ENCODE data around the gene MMP25.

Gene MMP25

DNA sequence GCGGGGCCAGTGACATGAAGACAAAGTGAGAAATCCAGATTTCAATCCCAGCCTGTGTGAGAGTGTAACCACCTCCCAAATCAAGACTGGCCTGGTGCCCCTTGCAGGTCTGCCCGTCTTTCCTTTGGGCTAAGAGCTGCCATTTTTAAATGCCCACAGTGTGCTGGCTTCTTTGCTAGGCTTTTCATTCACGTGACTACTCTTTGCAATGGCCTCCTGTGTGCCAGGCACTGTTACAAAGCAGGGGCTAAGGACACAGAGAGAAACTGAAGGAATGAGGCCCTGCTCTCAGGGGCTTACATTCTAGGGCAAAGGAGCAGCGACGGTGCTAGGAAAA, 53.0 kb downstream of the MMP25 start:
- Mint-ChIP-seq H3K9me3 (no peaks in the 10 kb centered on the region), H3K27me3 (no peaks in the 10 kb centered on the region), H3K27ac (no peak overlapping the region), H3K4me1 (peaks cover 64% of the 10 kb centered on the region), H3K4me3 (no peak overlapping the region), H3K36me3 (no peaks in the 10 kb centered on the region)

DNA sequence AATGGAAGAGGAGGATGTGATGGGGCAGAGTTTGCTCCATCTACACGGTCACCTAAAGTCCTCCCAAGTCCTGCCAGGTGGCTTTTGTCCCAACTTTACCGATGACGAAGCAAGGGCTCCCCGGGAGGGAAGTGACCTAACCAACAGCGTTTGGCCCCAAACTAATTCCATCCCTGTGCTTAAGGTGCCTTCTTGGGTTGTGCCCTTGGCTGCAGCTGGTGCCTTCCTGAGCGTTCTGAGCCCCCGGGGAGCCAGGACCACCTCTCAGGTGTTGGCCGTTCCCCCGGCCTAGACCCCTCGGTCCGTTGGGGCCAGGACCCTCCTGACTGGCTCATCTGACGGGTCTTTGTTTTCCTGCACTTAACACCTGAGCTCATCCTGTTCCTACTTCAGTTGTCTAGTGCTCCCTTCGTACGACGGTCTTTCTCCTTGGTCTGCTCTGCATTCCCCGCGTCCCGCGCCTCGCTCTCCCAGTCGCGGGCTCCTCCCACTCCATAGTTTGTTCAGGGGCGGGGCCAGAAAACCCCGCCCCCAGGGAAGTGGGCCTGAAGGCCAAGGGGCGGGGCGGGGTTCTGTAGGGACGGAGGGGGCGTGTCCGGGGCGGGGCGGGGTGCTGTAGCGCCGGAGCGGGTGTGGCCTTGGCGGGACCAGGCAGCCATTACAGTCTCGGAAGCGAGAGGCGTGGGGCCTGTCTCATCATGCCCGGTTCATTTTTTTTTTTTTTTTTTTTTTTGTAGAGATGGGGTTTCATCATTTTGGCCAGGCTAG, 53.6 kb downstream of the MMP25 start:
- H3K9me3 Mint-ChIP-seq = no peaks in the 10 kb centered on the region
- peaks cover 62% of the 10 kb centered on the region for H3K4me1 Mint-ChIP-seq
- peak overlapping the region; percentile 73 for H3K4me3 Mint-ChIP-seq
- peak overlapping the region; percentile 89 for H3K27ac Mint-ChIP-seq
- no peaks in the 10 kb centered on the region for H3K27me3 Mint-ChIP-seq
- no peaks in the 10 kb centered on the region for H3K36me3 Mint-ChIP-seq

DNA sequence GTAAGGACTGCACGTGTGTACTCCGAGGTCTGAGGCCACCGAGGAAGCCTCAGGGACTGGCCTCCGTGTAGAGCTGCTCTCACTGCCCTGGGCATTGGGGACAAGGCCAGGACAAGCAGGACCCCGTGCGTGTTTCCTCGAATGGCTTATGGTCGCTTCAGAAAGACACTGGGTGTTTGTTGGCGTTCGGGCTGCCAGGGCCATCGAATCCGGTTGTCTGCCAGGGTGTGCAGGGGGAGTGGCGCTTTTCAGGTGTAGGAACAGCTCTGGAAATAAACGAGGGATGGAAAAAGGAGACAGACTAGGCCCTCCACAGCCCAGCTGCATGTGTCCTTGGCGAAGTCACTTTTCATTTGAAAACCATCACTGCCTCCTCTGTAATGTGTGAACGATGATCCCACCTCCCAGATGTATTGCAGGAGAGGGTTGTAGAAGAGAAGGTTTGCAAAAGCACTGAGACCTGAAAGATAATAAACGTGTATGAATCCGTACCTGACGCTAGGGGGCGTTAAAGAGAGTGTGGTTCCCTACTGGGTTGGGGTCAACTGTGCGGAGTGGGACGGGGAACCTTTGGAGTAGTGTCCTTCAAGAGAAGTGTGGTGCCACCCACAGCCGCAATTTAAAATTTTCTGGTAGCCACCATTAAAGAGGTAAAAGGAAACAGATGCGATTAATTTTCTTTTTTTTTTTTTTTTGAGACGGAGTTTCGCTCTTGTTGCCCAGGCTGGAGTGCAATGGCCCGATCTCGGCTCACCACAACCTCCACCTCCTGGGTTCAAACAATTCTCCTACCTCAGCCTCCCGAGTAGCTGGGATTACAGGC, 54.9 kb downstream of the MMP25 start:
- Mint-ChIP-seq H3K27me3 (no peaks in the 10 kb centered on the region), H3K36me3 (no peaks in the 10 kb centered on the region), H3K27ac (peak overlapping the region; percentile 77), H3K9me3 (no peaks in the 10 kb centered on the region), H3K4me1 (peaks cover 60% of the 10 kb centered on the region), H3K4me3 (peak overlapping the region; percentile 83)

DNA sequence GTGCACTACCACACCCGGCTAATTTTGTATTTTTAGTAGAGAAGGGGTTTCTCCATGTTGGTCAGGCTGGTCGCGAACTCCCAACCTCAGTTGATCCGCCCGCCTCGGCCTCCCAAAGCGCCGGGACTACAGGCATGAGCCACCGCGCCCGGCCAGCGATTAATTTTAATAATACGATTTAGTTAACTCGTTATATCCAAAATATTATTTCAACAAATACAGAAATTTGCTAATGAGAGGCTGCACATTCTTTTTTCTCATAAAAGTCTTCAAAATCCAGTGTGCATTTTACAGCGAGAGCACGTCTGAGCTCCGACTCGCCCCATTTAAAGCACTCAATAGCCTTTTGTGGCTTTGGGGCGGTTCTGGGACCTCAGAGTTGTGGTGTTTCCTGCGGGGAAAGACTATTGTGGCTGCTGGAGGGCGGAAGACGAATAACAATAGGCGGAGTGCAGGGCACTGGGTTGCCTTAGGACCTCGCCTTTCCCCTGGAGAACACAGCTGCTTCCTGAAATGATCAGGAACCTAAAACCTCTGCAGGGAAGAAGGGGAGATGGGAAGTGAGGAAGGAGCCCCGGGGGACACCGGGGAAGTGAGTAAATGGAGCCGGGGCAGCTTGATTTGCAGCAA, 55.6 kb downstream of the MMP25 start:
- Mint-ChIP-seq H3K27ac (peak overlapping the region; percentile 95), H3K36me3 (no peaks in the 10 kb centered on the region), H3K4me3 (peak overlapping the region; percentile 83), H3K27me3 (no peaks in the 10 kb centered on the region), H3K4me1 (peaks cover 61% of the 10 kb centered on the region), H3K9me3 (no peaks in the 10 kb centered on the region)

DNA sequence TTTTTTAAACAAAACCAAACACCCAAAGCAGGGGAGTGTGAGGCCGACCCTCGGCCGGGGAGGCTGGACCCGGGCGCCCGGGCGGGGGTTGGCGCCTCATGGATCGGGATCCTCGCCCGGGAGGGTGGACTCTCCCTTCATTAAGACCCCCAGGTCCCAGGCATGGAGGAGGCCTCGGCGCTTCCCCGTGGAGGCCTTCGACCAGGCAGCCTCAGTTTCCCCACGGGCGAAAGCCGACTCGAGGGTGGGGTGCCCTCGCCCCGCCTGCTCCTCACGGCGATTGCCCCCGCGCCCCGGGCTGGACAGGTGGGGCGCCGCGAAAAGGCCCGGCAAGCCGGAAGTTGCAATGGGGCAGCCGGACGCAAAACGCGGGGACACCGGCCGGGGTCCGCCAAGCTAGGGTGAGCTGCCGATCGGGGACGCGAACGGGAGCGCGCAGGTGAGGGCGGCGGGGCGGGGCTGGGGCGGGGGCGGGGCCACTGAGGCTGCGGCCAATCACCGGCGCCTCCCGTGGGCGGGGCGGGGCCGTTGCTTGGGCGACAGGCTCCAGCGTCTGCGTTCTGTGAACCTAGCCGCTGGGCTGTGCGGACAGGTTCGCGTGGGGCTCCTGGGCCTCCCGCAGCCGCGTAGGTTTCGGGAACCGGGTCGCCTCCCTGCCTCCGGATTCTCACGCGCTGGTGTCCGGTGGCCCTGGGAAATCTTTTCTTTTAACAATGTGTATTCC, 60.0 kb downstream of the MMP25 start:
- no peaks in the 10 kb centered on the region for H3K36me3 Mint-ChIP-seq
- peak overlapping the region; percentile 91 for H3K27ac Mint-ChIP-seq

More for the DNA sequence above, 60.0 kb downstream of the MMP25 start:
- H3K9me3 Mint-ChIP-seq = no peaks in the 10 kb centered on the region
- peak overlapping the region; percentile 90 for H3K4me3 Mint-ChIP-seq
- H3K27me3 Mint-ChIP-seq = no peaks in the 10 kb centered on the region
- peaks cover 37% of the 10 kb centered on the region for H3K4me1 Mint-ChIP-seq

All from activated naive CD4-positive, alpha-beta T cell treated with anti-CD3 and anti-CD28 coated beads, Interleukin-2, amount 50 U/mL, for 24 hours (primary cell).